Loucy (cell line): ENCODE measurements around the gene DNAH9.
A peak's percentile ranks its signal among the peaks of the same experiment; 100 is the strongest.
"Not testable (repeated sequence)": the region's sequence is repeated elsewhere in the genome, so short reads cannot be mapped to it uniquely, and the experiment has no call there.

ENCODE experiments used
- H2AFZ ChIP-seq: fragments of 200-600 bp; sonication (generic); 2 replicates; pipeline ENCODE4 v1.6.0; 2016; ENCODE audit warnings: antibody characterized with exemption, mild to moderate bottlenecking, low read length, moderate library complexity
- H3F3A ChIP-seq: fragments of 200-600 bp; 2 replicates; pipeline ENCODE4 v1.6.0; 2016; ENCODE audit warnings: antibody characterized with exemption, low read depth, mild to moderate bottlenecking
- H3K27me3 ChIP-seq: fragments of 200-600 bp; sonication (generic); 2 replicates; pipeline ENCODE4 v1.6.1; 2014; ENCODE audit warnings: low read length, mild to moderate bottlenecking; ENCODE audit not compliant: insufficient read depth, poor library complexity, severe bottlenecking
- H3K36me3 ChIP-seq: fragments of 200-600 bp; sonication (generic); 2 replicates; pipeline ENCODE4 v1.6.1; 2016; ENCODE audit warnings: low read length; ENCODE audit not compliant: insufficient read depth
- H3K4me1 ChIP-seq: fragments of 200-600 bp; sonication (generic); 2 replicates; pipeline ENCODE4 v1.5.1; 2014; ENCODE audit warnings: low read length, mild to moderate bottlenecking; ENCODE audit not compliant: insufficient read depth, poor library complexity, severe bottlenecking
- H3K4me2 ChIP-seq: fragments of 200-600 bp; sonication (generic); 2 replicates; pipeline ENCODE4 v1.6.0; 2014; ENCODE audit warnings: antibody characterized with exemption, low read length, low read depth, mild to moderate bottlenecking; ENCODE audit not compliant: poor library complexity, severe bottlenecking
- H3K4me3 ChIP-seq: fragments of 200-600 bp; sonication (generic); 2 replicates; pipeline ENCODE4 v1.5.1; 2014; ENCODE audit warnings: low read length, mild to moderate bottlenecking, mixed read lengths; ENCODE audit not compliant: poor library complexity, severe bottlenecking
- H3K79me2 ChIP-seq: fragments of 200-600 bp; sonication (generic); 2 replicates; pipeline ENCODE4 v1.6.1; 2014; ENCODE audit warnings: low read length; ENCODE audit not compliant: insufficient read depth
- H3K9ac ChIP-seq: fragments of 200-600 bp; sonication (generic); 2 replicates; pipeline ENCODE4 v1.6.0; 2014; ENCODE audit warnings: mild to moderate bottlenecking, low read depth, low read length, moderate library complexity; ENCODE audit not compliant: poor library complexity, severe bottlenecking
- H3K9me2 ChIP-seq: fragments of 200-600 bp; sonication (generic); replicated peaks from 2 replicates; pipeline ENCODE4 v1.6.1; 2016; ENCODE audit warnings: low read depth, low read length, mixed read lengths
- H3K9me3 ChIP-seq: fragments of 200-600 bp; sonication (generic); 2 replicates; pipeline ENCODE4 v1.6.1; 2014; ENCODE audit warnings: mild to moderate bottlenecking, antibody characterized with exemption, low read length, low read depth; ENCODE audit not compliant: insufficient read depth
- H4K20me1 ChIP-seq: fragments of 200-600 bp; sonication (generic); 2 replicates; pipeline ENCODE4 v1.6.0; 2014; ENCODE audit warnings: antibody characterized with exemption, low read length, mild to moderate bottlenecking; ENCODE audit not compliant: insufficient read depth, poor library complexity, severe bottlenecking
- CTCF ChIP-seq: fragments of 200-600 bp; sonication (generic); conservative IDR thresholded peaks from 2 replicates; pipeline ENCODE4 v1.5.1; 2014; ENCODE audit warnings: mild to moderate bottlenecking, antibody characterized with exemption, low read length
- EZH2phosphoT487 ChIP-seq: fragments of 200-600 bp; IDR thresholded peaks from 2 replicates; pipeline ENCODE4 v1.6.1; 2018; ENCODE audit warnings: antibody characterized with exemption, mild to moderate bottlenecking, moderate library complexity, borderline replicate concordance

Gene DNAH9

GRCh38 chr17:11932337-11932898 lies 334.1 kb downstream of the DNAH9 start:
- H2AFZ ChIP-seq: no peak overlapping the region
- no peaks in the 10 kb centered on the region for H3K36me3 ChIP-seq
- no peak overlapping the region for H3K4me3 ChIP-seq
- H3K27me3 ChIP-seq: no peaks in the 10 kb centered on the region
- no peaks in the 10 kb centered on the region for H4K20me1 ChIP-seq
- no peaks in the 10 kb centered on the region for H3K9me3 ChIP-seq
- no peak overlapping the region for H3K9ac ChIP-seq
- TF ChIP-seq CTCF: no peak
- TF ChIP-seq EZH2phosphoT487: no peak
- no peaks in the 10 kb centered on the region for H3K4me1 ChIP-seq
- no peaks in the 10 kb centered on the region for H3K79me2 ChIP-seq
- no peaks in the 10 kb centered on the region for H3F3A ChIP-seq
- H3K9me2 ChIP-seq: no peaks in the 10 kb centered on the region
- no peak overlapping the region for H3K4me2 ChIP-seq

GRCh38 chr17:11935734-11936406 lies 337.6 kb downstream of the DNAH9 start:
- H3F3A ChIP-seq: no peaks in the 10 kb centered on the region
- no peaks in the 10 kb centered on the region for H3K27me3 ChIP-seq
- H3K36me3 ChIP-seq: no peaks in the 10 kb centered on the region
- H3K4me2 ChIP-seq: no peak overlapping the region
- no peaks in the 10 kb centered on the region for H4K20me1 ChIP-seq
- H3K9me2 ChIP-seq: no peaks in the 10 kb centered on the region
- no peak overlapping the region for H3K4me3 ChIP-seq
- no peaks in the 10 kb centered on the region for H3K79me2 ChIP-seq
- H3K9ac ChIP-seq: no peak overlapping the region
- H3K4me1 ChIP-seq: no peaks in the 10 kb centered on the region
- TF ChIP-seq EZH2phosphoT487 (no peak), CTCF (peak; percentile 99)
- H3K9me3 ChIP-seq: no peaks in the 10 kb centered on the region
- no peak overlapping the region for H2AFZ ChIP-seq

GRCh38 chr17:11940904-11941303 lies 342.6 kb downstream of the DNAH9 start:
- TF ChIP-seq EZH2phosphoT487: no peak
- TF ChIP-seq CTCF: no peak
- Histone ChIP-seq H3K4me3 (no peak overlapping the region), H3K4me1 (no peaks in the 10 kb centered on the region), H3K36me3 (no peaks in the 10 kb centered on the region), H4K20me1 (no peaks in the 10 kb centered on the region), H3F3A (no peaks in the 10 kb centered on the region), H3K4me2 (no peak overlapping the region), H2AFZ (no peak overlapping the region), H3K79me2 (no peaks in the 10 kb centered on the region), H3K27me3 (no peaks in the 10 kb centered on the region), H3K9ac (no peak overlapping the region), H3K9me2 (no peaks in the 10 kb centered on the region), H3K9me3 (no peaks in the 10 kb centered on the region)

GRCh38 chr17:11943086-11943485 lies 344.8 kb downstream of the DNAH9 start:
- not testable (repeated sequence) for H3K9me3 ChIP-seq, H3K4me2 ChIP-seq

More at GRCh38 chr17:11943086-11943485, 344.8 kb downstream of the DNAH9 start:
- not testable (repeated sequence) for H3K4me3 ChIP-seq, H3K36me3 ChIP-seq, H4K20me1 ChIP-seq, H3K4me1 ChIP-seq, H3K79me2 ChIP-seq, H3K27me3 ChIP-seq, H2AFZ ChIP-seq, H3K9me2 ChIP-seq, H3K9ac ChIP-seq, H3F3A ChIP-seq
